ENCODE measurements around the gene PSORS1C1. TPM values are rescaled to one million over a fixed set of nuclear protein-coding genes. Genes with fewer than 3 reads are reported as not detected.

PSORS1C1 gene
- total and polyA plus RNA-seq, 3 experiments from 2014 or later, result not detected

- H3K36me3 Mint-ChIP-seq, result no peaks in the 10 kb centered on the region
- CTCF ChIA-PET, result interaction anchor here (1.0 to 2.0 kb wide), 3 partner anchors 11 to 36 kb away, joined by 3 to 5 read pairs (median 3); no protein-coding TSS in a partner anchor
- Histone ChIP-seq H3K27me3 (ENCODE audit: insufficient read depth, low read length, poor library complexity, severe bottlenecking) (no peaks in the 10 kb centered on the region), H3K36me3 (ENCODE audit: insufficient read depth, low read length) (no peaks in the 10 kb centered on the region), H3K9me3 (ENCODE audit: low read length) (no peaks in the 10 kb centered on the region), H3K4me3 (ENCODE audit: low read length) (no peak overlapping the region), H3K4me1 (ENCODE audit: insufficient read depth, low read length) (peaks cover 27% of the 10 kb centered on the region), H3K27ac (ENCODE audit: low read depth, low read length) (no peak overlapping the region)
- POLR2A ChIA-PET, result no interaction called here
- no peak for DNase-seq
- no peak overlapping the region for H3K4me3 Mint-ChIP-seq
- no peak overlapping the region for H3K27ac Mint-ChIP-seq
- peaks cover 0 to 7% of the 10 kb centered on the region in 2 donors for H3K27me3 Mint-ChIP-seq
- H3K9me3 Mint-ChIP-seq, result no peaks in the 10 kb centered on the region
- peaks cover 19 to 26% (median 20%) of the 10 kb centered on the region in 3 donors for H3K4me1 Mint-ChIP-seq
Measured at GRCh38 chr6:31090275-31090972, 24.2 kb upstream of the PSORS1C1 start.

- H3K9me3 ChIP-seq (ENCODE audit: low read length), result no peaks in the 10 kb centered on the region
- H3K36me3 ChIP-seq (ENCODE audit: insufficient read depth, low read length), result no peaks in the 10 kb centered on the region
- POLR2A ChIA-PET, result no interaction called here
- H3K36me3 Mint-ChIP-seq, result no peaks in the 10 kb centered on the region
- H3K4me3 Mint-ChIP-seq, result no peak overlapping the region
- H3K27ac ChIP-seq (ENCODE audit: low read depth, low read length), result no peak overlapping the region
- H3K9me3 Mint-ChIP-seq, result no peaks in the 10 kb centered on the region
- no peak overlapping the region for H3K4me3 ChIP-seq (ENCODE audit: low read length)
- peaks cover 23 to 32% (median 24%) of the 10 kb centered on the region in 3 donors for H3K4me1 Mint-ChIP-seq
- H3K4me1 ChIP-seq (ENCODE audit: insufficient read depth, low read length), result peaks cover 32% of the 10 kb centered on the region
- H3K27ac Mint-ChIP-seq, result peak overlapping the region in 1 of 8 donors; percentile 50
- H3K27me3 Mint-ChIP-seq, result peaks cover 0 to 3% of the 10 kb centered on the region in 2 donors
- H3K27me3 ChIP-seq (ENCODE audit: insufficient read depth, low read length, poor library complexity, severe bottlenecking), result no peaks in the 10 kb centered on the region
- CTCF ChIA-PET, result interaction anchor here (0.8 to 2.0 kb wide), 4 partner anchors 11 to 257 kb away, joined by 3 to 5 read pairs (median 3); no protein-coding TSS in a partner anchor
- DNase-seq, result no peak
Measured at GRCh38 chr6:31090973-31091364, 23.6 kb upstream of the PSORS1C1 start.

- Mint-ChIP-seq H3K27me3 (peaks cover 0 to 3% of the 10 kb centered on the region in 2 donors), H3K9me3 (no peaks in the 10 kb centered on the region), H3K4me3 (no peak overlapping the region), H3K36me3 (no peaks in the 10 kb centered on the region), H3K4me1 (peaks cover 29 to 39% (median 30%) of the 10 kb centered on the region in 3 donors), H3K27ac (no peak overlapping the region)
- CTCF ChIA-PET, result interaction anchor here (0.8 to 3.3 kb wide), 3 partner anchors 11 to 258 kb away, joined by 3 to 22 read pairs (median 3); no protein-coding TSS in a partner anchor
- no peak for DNase-seq
- Histone ChIP-seq H3K4me3 (ENCODE audit: low read length) (no peak overlapping the region), H3K9me3 (ENCODE audit: low read length) (no peaks in the 10 kb centered on the region), H3K27me3 (ENCODE audit: insufficient read depth, low read length, poor library complexity, severe bottlenecking) (no peaks in the 10 kb centered on the region), H3K27ac (ENCODE audit: low read depth, low read length) (no peak overlapping the region), H3K36me3 (ENCODE audit: insufficient read depth, low read length) (no peaks in the 10 kb centered on the region), H3K4me1 (ENCODE audit: insufficient read depth, low read length) (peaks cover 38% of the 10 kb centered on the region)
- POLR2A ChIA-PET, result no interaction called here
Measured at GRCh38 chr6:31091680-31092079, 22.9 kb upstream of the PSORS1C1 start.

GRCh38 chr6:31092238-31092637, 22.4 kb upstream of the PSORS1C1 start:
- H3K9me3 ChIP-seq (ENCODE audit: low read length), result no peaks in the 10 kb centered on the region
- Mint-ChIP-seq H3K4me3 (no peak overlapping the region), H3K9me3 (no peaks in the 10 kb centered on the region), H3K4me1 (peaks cover 33 to 44% (median 34%) of the 10 kb centered on the region in 3 donors), H3K27me3 (peaks cover 0 to 3% of the 10 kb centered on the region in 2 donors), H3K27ac (no peak overlapping the region), H3K36me3 (no peaks in the 10 kb centered on the region)
- POLR2A ChIA-PET, result interaction anchor here (0.7 to 1.4 kb wide), 2 partner anchors 23 to 263 kb away, joined by 3 read pairs; no protein-coding TSS in a partner anchor
- H3K36me3 ChIP-seq (ENCODE audit: insufficient read depth, low read length), result no peaks in the 10 kb centered on the region
- H3K4me1 ChIP-seq (ENCODE audit: insufficient read depth, low read length), result peaks cover 39% of the 10 kb centered on the region
- no peak overlapping the region for H3K4me3 ChIP-seq (ENCODE audit: low read length)
- CTCF ChIA-PET, result interaction anchor here (1.1 to 3.3 kb wide), 2 partner anchors 10 to 13 kb away, joined by 3 to 22 read pairs; no protein-coding TSS in a partner anchor
- H3K27me3 ChIP-seq (ENCODE audit: insufficient read depth, low read length, poor library complexity, severe bottlenecking), result no peaks in the 10 kb centered on the region
- no peak for DNase-seq
- no peak overlapping the region for H3K27ac ChIP-seq (ENCODE audit: low read depth, low read length)

GRCh38 chr6:31092769-31093505, 21.7 kb upstream of the PSORS1C1 start:
- H3K4me3 ChIP-seq (ENCODE audit: low read length), result no peak overlapping the region
- ChIA-PET CTCF (interaction anchor here (1.2 to 3.3 kb wide), 7 partner anchors 8 to 362 kb away, joined by 3 to 22 read pairs (median 4); no protein-coding TSS in a partner anchor), POLR2A (interaction anchor here (0.7 to 1.4 kb wide), 3 partner anchors 14 to 263 kb away, joined by 3 to 4 read pairs (median 3); no protein-coding TSS in a partner anchor)
- Mint-ChIP-seq H3K4me1 (peaks cover 39 to 45% (median 40%) of the 10 kb centered on the region in 3 donors), H3K27ac (peak overlapping the region in 5 of 8 donors; percentile 17 to 85 (median 71)), H3K4me3 (no peak overlapping the region), H3K27me3 (no peaks in the 10 kb centered on the region), H3K9me3 (no peaks in the 10 kb centered on the region), H3K36me3 (no peaks in the 10 kb centered on the region)
- H3K9me3 ChIP-seq (ENCODE audit: low read length), result no peaks in the 10 kb centered on the region
- H3K36me3 ChIP-seq (ENCODE audit: insufficient read depth, low read length), result no peaks in the 10 kb centered on the region
- peaks cover 44% of the 10 kb centered on the region for H3K4me1 ChIP-seq (ENCODE audit: insufficient read depth, low read length)
- no peak overlapping the region for H3K27ac ChIP-seq (ENCODE audit: low read depth, low read length)
- no peaks in the 10 kb centered on the region for H3K27me3 ChIP-seq (ENCODE audit: insufficient read depth, low read length, poor library complexity, severe bottlenecking)
- DNase-seq, result no peak

- DNase-seq, result peak in 4 of 5 donors; percentile 24 to 63 (median 42)
- ChIA-PET POLR2A (interaction anchor here (0.6 kb wide), 1 partner anchor 20 kb away, joined by 4 read pairs; the partner anchor contains the start of gene PSORS1C1), CTCF (interaction anchor here (0.6 to 3.3 kb wide), 8 partner anchors 8 to 463 kb away, joined by 3 to 22 read pairs (median 4); no protein-coding TSS in a partner anchor)
- no peaks in the 10 kb centered on the region for H3K36me3 Mint-ChIP-seq
- H3K4me1 Mint-ChIP-seq, result peaks cover 40 to 45% (median 40%) of the 10 kb centered on the region in 3 donors
- no peaks in the 10 kb centered on the region for H3K27me3 Mint-ChIP-seq
- H3K4me1 ChIP-seq (ENCODE audit: insufficient read depth, low read length), result peaks cover 44% of the 10 kb centered on the region
- peak overlapping the region; percentile 17 to 95 (median 86) for H3K27ac Mint-ChIP-seq
- no peaks in the 10 kb centered on the region for H3K9me3 Mint-ChIP-seq
- no peaks in the 10 kb centered on the region for H3K9me3 ChIP-seq (ENCODE audit: low read length)
- H3K27ac ChIP-seq (ENCODE audit: low read depth, low read length), result peak overlapping the region; percentile 19
- no peaks in the 10 kb centered on the region for H3K36me3 ChIP-seq (ENCODE audit: insufficient read depth, low read length)
- H3K27me3 ChIP-seq (ENCODE audit: insufficient read depth, low read length, poor library complexity, severe bottlenecking), result no peaks in the 10 kb centered on the region
- peak overlapping the region; percentile 18 for H3K4me3 ChIP-seq (ENCODE audit: low read length)
- peak overlapping the region in 6 of 7 donors; percentile 51 to 81 (median 74) for H3K4me3 Mint-ChIP-seq
Measured at GRCh38 chr6:31094389-31094881, 20.2 kb upstream of the PSORS1C1 start.

GRCh38 chr6:31096215-31096614, 18.4 kb upstream of the PSORS1C1 start:
- DNase-seq, result no peak
- CTCF ChIA-PET, result interaction anchor here (1.2 kb wide), 1 partner anchor 554 kb away, joined by 3 read pairs; no protein-coding TSS in a partner anchor
- H3K36me3 ChIP-seq (ENCODE audit: insufficient read depth, low read length), result no peaks in the 10 kb centered on the region
- H3K27ac ChIP-seq (ENCODE audit: low read depth, low read length), result no peak overlapping the region
- Mint-ChIP-seq H3K36me3 (no peaks in the 10 kb centered on the region), H3K27me3 (peaks cover 0 to 2% of the 10 kb centered on the region in 2 donors), H3K4me1 (peaks cover 40 to 45% (median 40%) of the 10 kb centered on the region in 3 donors), H3K9me3 (no peaks in the 10 kb centered on the region), H3K4me3 (peak overlapping the region in 2 of 7 donors; percentile 59 to 63), H3K27ac (peak overlapping the region in 2 of 8 donors; percentile 41 to 51)
- H3K9me3 ChIP-seq (ENCODE audit: low read length), result no peaks in the 10 kb centered on the region
- H3K27me3 ChIP-seq (ENCODE audit: insufficient read depth, low read length, poor library complexity, severe bottlenecking), result no peaks in the 10 kb centered on the region
- H3K4me3 ChIP-seq (ENCODE audit: low read length), result no peak overlapping the region
- POLR2A ChIA-PET, result no interaction called here
- H3K4me1 ChIP-seq (ENCODE audit: insufficient read depth, low read length), result peaks cover 44% of the 10 kb centered on the region

All from CD8-positive, alpha-beta memory T cell (primary cell).